Prostate gland (tissue), 2 donors: ENCODE measurements around the gene PARP11. TPM values are rescaled to one million over a fixed set of nuclear protein-coding genes. Genes with fewer than 3 reads are reported as not detected.

Experiments used
- DNase-seq: peaks from one replicate; pipeline ENCODE4 v3.0.0-alpha.2; 2019; ENCODE audit warnings: low spot score
- H3K27ac ChIP-seq, 2 donors: fragments of 200-600 bp; sonication (generic); 2 replicates each; pipeline ENCODE4 v1.5.1; 2017 to 2019
- H3K27me3 ChIP-seq: fragments of 200-600 bp; sonication (generic); replicated peaks from 2 replicates; pipeline ENCODE4 v1.5.1; 2019; ENCODE audit not compliant: insufficient read depth
- H3K36me3 ChIP-seq, 2 donors: fragments of 200-600 bp; sonication (generic); 1 replicate in 1 of 2; 2 replicates in 1 of 2; pipeline versions ENCODE4 v1.5.1 to v1.8.1; 2017 to 2019
- H3K4me1 ChIP-seq: fragments of 200-600 bp; sonication (generic); replicated peaks from 2 replicates; pipeline ENCODE4 v1.5.1; 2019
- H3K4me3 ChIP-seq, 2 donors: fragments of 200-600 bp; sonication (generic); 2 replicates each; pipeline ENCODE4 v1.5.1; 2017 to 2019
- H3K9me3 ChIP-seq: fragments of 200-600 bp; sonication (generic); 2 replicates; pipeline ENCODE4 v1.5.1; 2017
- CTCF ChIP-seq, 4 experiments: fragments of 200-600 bp in 2 of 4; fragments of 450-650 bp in 2 of 4; sonication (generic) in 2 of 4; IDR thresholded peaks; 1 replicate in 3 of 4; 2 replicates in 1 of 4; pipeline ENCODE4 v1.5.1; 2016 to 2019; ENCODE audit warnings: antibody characterized with exemption in 4 of 4, mild to moderate bottlenecking in 2 of 4, moderate library complexity in 2 of 4
- POLR2A ChIP-seq: fragments of 450-650 bp; IDR thresholded peaks from one replicate; pipeline ENCODE4 v1.6.1; 2016; ENCODE audit warnings: antibody characterized with exemption, mild to moderate bottlenecking
- POLR2AphosphoS5 ChIP-seq: sonication (generic); formaldehyde crosslinking; IDR thresholded peaks from one replicate; pipeline ENCODE4 v1.6.1; 2017; ENCODE audit warnings: antibody characterized with exemption
- WGBS: methylation state at CpG from one replicate; pipeline ENCODE4 v1.1.5; 2018; 5-methylcytosine and 5-hydroxymethylcytosine counted together
- intact Hi-C: fragments of 100-400 bp; cut with DNase I; formaldehyde crosslinking; loops from one replicate; pipeline ENCODE4 v1.14.2; 2022
- total RNA-seq, 2 donors: library from RNA; depleted of rRNA; stranded (reverse); fragments of >200 nt; gene quantifications; one replicate each; pipeline ENCODE4 v1.1.0, GENCODE V29; 2016

PARP11 gene
- total RNA-seq, 2 donors from 2014 or later, result 19.6 to 26.8 TPM

DNA sequence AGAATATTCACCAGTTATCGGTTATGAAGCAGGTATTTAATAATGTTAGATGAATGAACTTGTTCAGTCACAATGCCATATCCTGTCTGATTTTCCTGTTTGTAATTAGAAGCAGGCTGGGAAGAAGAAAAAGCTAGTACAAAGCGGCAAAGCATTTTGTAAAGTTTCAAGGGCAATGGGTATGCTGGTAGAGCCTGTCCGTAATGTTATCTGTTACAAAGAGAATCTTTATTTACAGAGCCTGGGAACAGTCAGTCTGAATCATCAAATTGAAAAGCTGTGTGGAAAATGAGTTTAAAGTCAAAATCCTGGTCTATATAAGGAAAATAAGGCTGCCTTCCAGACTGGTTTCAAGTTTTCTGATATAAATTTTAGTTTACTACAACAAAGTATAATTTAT lies 40.5 kb downstream of the PARP11 start:
- Histone ChIP-seq H3K4me1 (no peaks in the 10 kb centered on the region), H3K36me3 (no peaks in the 10 kb centered on the region), H3K27me3 (no peaks in the 10 kb centered on the region), H3K4me3 (no peak overlapping the region), H3K9me3 (no peaks in the 10 kb centered on the region), H3K27ac (no peak overlapping the region)
- 64% methylated on average over 3 of the region's 3 CpGs for WGBS
- TF ChIP-seq CTCF (IDR thresholded peaks at IDR 0.05) (no peak), POLR2AphosphoS5 (no peak), POLR2A (no peak)
- intact Hi-C loops, result no loop called here
- no peak for DNase-seq

- TF ChIP-seq CTCF (IDR thresholded peaks at IDR 0.05) (no peak), POLR2AphosphoS5 (no peak), POLR2A (no peak)
- H3K27ac ChIP-seq, result no peak overlapping the region
- H3K4me3 ChIP-seq, result no peak overlapping the region
- DNase-seq, result no peak
- no peaks in the 10 kb centered on the region for H3K27me3 ChIP-seq
- WGBS, result 93% methylated on average over 3 of the region's 3 CpGs
- H3K36me3 ChIP-seq, result no peaks in the 10 kb centered on the region
- intact Hi-C loops, result no loop called here
- no peaks in the 10 kb centered on the region for H3K9me3 ChIP-seq
- no peaks in the 10 kb centered on the region for H3K4me1 ChIP-seq
Observed at GRCh38 chr12:3828888-3829287, 44.3 kb downstream of the PARP11 start.

DNA sequence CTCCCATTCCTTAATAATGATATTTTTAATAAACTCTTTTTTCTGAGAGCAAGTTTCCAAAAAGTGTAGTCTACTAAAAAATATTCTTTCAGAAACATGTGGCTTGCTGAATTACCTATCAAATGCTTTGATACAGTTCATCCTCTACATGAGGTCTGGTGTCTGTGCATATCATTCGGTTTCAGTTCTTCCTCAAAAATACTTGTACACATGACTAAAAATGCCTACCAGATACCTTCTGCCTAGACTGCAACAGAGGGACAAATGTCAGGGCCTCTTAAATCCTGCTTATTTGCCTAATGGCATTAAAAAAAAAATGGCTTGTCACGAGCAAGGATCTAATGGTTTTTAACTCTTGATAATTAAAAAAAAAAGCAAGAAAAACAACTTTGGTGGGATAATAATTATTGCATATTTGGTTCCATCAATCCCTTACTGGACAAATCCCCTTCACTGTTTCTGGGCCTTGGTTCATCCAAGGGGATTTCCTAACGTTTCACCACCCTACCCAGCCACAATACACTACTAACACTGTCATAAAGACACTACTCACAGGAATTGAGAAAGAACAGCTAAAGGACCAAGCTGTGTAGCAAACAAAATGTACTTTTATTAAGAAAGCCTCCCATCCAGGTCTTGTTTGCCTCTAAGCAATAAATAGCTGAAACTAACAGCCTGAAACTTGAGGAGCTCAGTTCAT lies 45.7 kb downstream of the PARP11 start:
- H3K4me1 ChIP-seq, result no peaks in the 10 kb centered on the region
- intact Hi-C loops, result no loop called here
- TF ChIP-seq POLR2A, result no peak
- no peak for TF ChIP-seq POLR2AphosphoS5
- no peak for TF ChIP-seq CTCF (IDR thresholded peaks at IDR 0.05)
- H3K4me3 ChIP-seq, result no peak overlapping the region
- H3K9me3 ChIP-seq, result no peaks in the 10 kb centered on the region
- 89% methylated on average over 3 of the region's 3 CpGs for WGBS
- H3K36me3 ChIP-seq, result no peaks in the 10 kb centered on the region
- H3K27me3 ChIP-seq, result no peaks in the 10 kb centered on the region
- H3K27ac ChIP-seq, result no peak overlapping the region
- no peak for DNase-seq

- Histone ChIP-seq H3K4me1 (no peaks in the 10 kb centered on the region), H3K36me3 (no peaks in the 10 kb centered on the region), H3K9me3 (no peaks in the 10 kb centered on the region), H3K4me3 (no peak overlapping the region), H3K27ac (no peak overlapping the region), H3K27me3 (no peaks in the 10 kb centered on the region)
- intact Hi-C loops, result no loop called here
- peak; percentile 77 for TF ChIP-seq POLR2AphosphoS5
- no peak for TF ChIP-seq POLR2A
- DNase-seq, result peak; percentile 22
- WGBS, result 25% methylated on average over 1 of the region's 1 CpG
Observed at GRCh38 chr12:3821441-3821840, 51.8 kb downstream of the PARP11 start.

DNA sequence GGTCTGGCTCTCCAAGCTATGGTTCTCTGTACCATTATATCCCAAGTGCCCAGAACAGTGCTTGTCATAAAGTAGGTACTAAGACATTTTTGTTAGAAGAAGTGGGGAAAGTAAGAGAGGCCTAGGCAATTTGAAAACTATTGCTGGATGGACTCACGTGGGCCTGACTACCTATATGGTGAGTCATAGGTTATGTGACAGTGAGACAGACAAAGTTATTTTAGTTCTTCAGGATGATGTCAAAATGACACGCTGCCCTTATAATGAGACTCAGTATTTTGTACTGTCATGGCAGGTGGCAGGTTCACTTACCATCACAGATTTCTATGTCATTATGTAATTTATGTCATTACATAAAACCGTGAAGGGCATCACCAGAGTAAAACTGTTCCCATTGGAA lies 53.1 kb downstream of the PARP11 start:
- WGBS, result 90% methylated on average over 3 of the region's 3 CpGs
- no peak overlapping the region for H3K4me3 ChIP-seq
- no peaks in the 10 kb centered on the region for H3K9me3 ChIP-seq
- H3K27ac ChIP-seq, result no peak overlapping the region
- DNase-seq, result no peak
- intact Hi-C loops, result no loop called here
- no peaks in the 10 kb centered on the region for H3K27me3 ChIP-seq
- TF ChIP-seq CTCF (IDR thresholded peaks at IDR 0.05) (no peak), POLR2A (no peak), POLR2AphosphoS5 (no peak)
- no peaks in the 10 kb centered on the region for H3K4me1 ChIP-seq
- no peaks in the 10 kb centered on the region for H3K36me3 ChIP-seq
